Measurements from ENCODE around the gene ARMC3. TPM values are rescaled to one million over a fixed set of nuclear protein-coding genes. Genes with fewer than 3 reads are reported as not detected.

The ARMC3 gene
- total and polyA plus RNA-seq, 9 of the 15 experiments (the other 6 are each of a cell fraction or from before 2014, with no cell fraction given): 0.33 to 1.1 (median 0.62) TPM

GRCh38 chr10:23075672-23076071, 147.8 kb downstream of the ARMC3 start:
- Histone ChIP-seq H3K79me2 (ENCODE audit: control insufficient read depth, insufficient read depth, low read length) (no peaks in the 10 kb centered on the region), H3K27ac (ENCODE audit: extremely low read depth, low read depth, low read length) (no peak overlapping the region), H3K9me1 (ENCODE audit: control insufficient read depth, insufficient read depth, low read length) (no peaks in the 10 kb centered on the region), H3K9me3 (replicated peaks; ENCODE audit: control insufficient read depth, insufficient read depth, low read depth, low read length) (no peaks in the 10 kb centered on the region), H2AFZ (ENCODE audit: low read depth, low read length) (peak overlapping the region; percentile 50), H3K9ac (ENCODE audit: insufficient read depth in 1 of 2, low read depth in 2 of 2, low read length in 2 of 2) (no peak overlapping the region), H3K4me2 (ENCODE audit: insufficient read depth, low read length) (no peak overlapping the region), H4K20me1 (replicated peaks; ENCODE audit: control insufficient read depth, insufficient read depth, low read length) (no peaks in the 10 kb centered on the region), H3K36me3 (ENCODE audit: control insufficient read depth, insufficient read depth, low read length) (no peaks in the 10 kb centered on the region), H3K4me1 (replicated peaks in 1 of 2; ENCODE audit: control insufficient read depth in 2 of 2, insufficient read depth in 2 of 2, low read length in 2 of 2) (no peaks in the 10 kb centered on the region), H3K4me3 (no peak overlapping the region), H3K27me3 (ENCODE audit: control insufficient read depth in 2 of 2, insufficient read depth in 2 of 2, low read length in 2 of 2) (peaks cover 0 to 4% of the 10 kb centered on the region in 2 experiments; a peak in 1 of 5 replicates)
- POLR2A ChIA-PET: no interaction called here
- TF ChIP-seq ZNF764 (CRISPR knock-in tag; IDR thresholded peaks at IDR 0.05; ENCODE audit: low read depth): no peak
- no peak for TF ChIP-seq NFATC3 (IDR thresholded peaks at IDR 0.05)
- no peak for TF ChIP-seq CCAR2 (IDR thresholded peaks at IDR 0.05; ENCODE audit: low read depth, low read length)
- no peak for TF ChIP-seq ZNF695 (CRISPR knock-in tag; IDR thresholded peaks at IDR 0.05)
- no peak for TF ChIP-seq SRSF9 (IDR thresholded peaks at IDR 0.05; ENCODE audit: borderline replicate concordance, low read depth, low read length)
- no peak for TF ChIP-seq ARID2 (IDR thresholded peaks at IDR 0.05)
- no peak for TF ChIP-seq HDAC6 (IDR thresholded peaks at IDR 0.05; ENCODE audit: low read depth, low read length)
- TF ChIP-seq FIP1L1 (IDR thresholded peaks at IDR 0.05; ENCODE audit: low read depth, low read length, poor library complexity, severe bottlenecking): no peak
- TF ChIP-seq, protein P1, sequence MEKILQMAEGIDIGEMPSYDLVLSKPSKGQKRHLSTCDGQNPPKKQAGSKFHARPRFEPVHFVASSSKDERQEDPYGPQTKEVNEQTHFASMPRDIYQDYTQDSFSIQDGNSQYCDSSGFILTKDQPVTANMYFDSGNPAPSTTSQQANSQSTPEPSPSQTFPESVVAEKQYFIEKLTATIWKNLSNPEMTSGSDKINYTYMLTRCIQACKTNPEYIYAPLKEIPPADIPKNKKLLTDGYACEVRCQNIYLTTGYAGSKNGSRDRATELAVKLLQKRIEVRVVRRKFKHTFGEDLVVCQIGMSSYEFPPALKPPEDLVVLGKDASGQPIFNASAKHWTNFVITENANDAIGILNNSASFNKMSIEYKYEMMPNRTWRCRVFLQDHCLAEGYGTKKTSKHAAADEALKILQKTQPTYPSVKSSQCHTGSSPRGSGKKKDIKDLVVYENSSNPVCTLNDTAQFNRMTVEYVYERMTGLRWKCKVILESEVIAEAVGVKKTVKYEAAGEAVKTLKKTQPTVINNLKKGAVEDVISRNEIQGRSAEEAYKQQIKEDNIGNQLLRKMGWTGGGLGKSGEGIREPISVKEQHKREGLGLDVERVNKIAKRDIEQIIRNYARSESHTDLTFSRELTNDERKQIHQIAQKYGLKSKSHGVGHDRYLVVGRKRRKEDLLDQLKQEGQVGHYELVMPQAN (IDR thresholded peaks at IDR 0.05; ENCODE audit: borderline replicate concordance): no peak
- no peak for TF ChIP-seq ZNF584 (CRISPR knock-in tag; IDR thresholded peaks at IDR 0.05; ENCODE audit: low read depth)
- no peak for TF ChIP-seq IRF2 (CRISPR knock-in tag; IDR thresholded peaks at IDR 0.05)
- no peak for ATAC-seq
- WGBS (ENCODE audit: insufficient coverage, low coverage, missing lambda C conversion rate): 20% methylated on average over 3 of the region's 3 CpGs
- BruUV-seq (replicated peaks): no TSS peak
- intact Hi-C loops (cut with micrococcal nuclease) (no loop called here), in situ Hi-C loops (cut with MboI) (no loop called here)
- FAIRE-seq: no peak
- DNase-seq (ENCODE audit: extremely low read depth in 1 of 4, low spot score in 3 of 4): no peak
- CTCF ChIA-PET (ENCODE audit: low intra/inter-chr PET ratio): no interaction called here

All from K562 (cell line).